Measurements from ENCODE around the gene TOP3B. TPM values are rescaled to one million over a fixed set of nuclear protein-coding genes. Genes with fewer than 3 reads are reported as not detected.

Gene TOP3B
- total and polyA plus RNA-seq, 9 of the 15 experiments (the other 6 are each of a cell fraction or from before 2014, with no cell fraction given) = 3.0 to 188 (median 112) TPM

DNA sequence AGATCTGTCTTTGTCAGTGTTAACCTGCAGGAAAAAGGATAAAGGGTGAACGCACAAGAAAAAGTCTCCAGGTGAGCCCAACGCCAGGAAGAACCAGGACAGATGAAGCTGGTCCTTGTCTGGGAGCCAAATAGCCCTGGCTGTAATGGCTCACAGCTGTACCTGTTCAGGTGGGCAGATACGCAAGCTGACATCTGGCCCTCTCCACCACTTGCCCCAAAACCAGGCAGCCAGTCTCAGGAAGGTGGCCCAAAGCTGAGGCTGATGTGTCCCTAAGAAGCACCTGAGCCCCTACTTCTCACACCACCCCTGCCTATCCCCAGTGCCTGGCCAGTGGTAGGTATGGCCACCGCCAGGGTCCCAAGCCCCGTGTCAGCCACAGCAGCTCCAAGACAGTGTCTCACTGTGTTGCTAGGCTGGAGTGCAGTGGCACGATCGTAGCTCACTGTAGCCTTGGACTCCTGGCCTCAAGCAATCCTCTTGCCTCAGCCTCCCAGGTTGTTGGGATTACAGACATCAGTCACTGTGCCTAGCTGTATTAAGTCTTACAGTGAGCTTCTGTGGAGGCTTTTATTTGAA, 14.8 kb downstream of the TOP3B start (continued):
- TF ChIP-seq, protein P1, sequence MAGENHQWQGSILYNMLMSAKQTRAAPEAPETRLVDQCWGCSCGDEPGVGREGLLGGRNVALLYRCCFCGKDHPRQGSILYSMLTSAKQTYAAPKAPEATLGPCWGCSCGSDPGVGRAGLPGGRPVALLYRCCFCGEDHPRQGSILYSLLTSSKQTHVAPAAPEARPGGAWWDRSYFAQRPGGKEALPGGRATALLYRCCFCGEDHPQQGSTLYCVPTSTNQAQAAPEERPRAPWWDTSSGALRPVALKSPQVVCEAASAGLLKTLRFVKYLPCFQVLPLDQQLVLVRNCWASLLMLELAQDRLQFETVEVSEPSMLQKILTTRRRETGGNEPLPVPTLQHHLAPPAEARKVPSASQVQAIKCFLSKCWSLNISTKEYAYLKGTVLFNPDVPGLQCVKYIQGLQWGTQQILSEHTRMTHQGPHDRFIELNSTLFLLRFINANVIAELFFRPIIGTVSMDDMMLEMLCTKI (IDR thresholded peaks at IDR 0.05; ENCODE audit: partially characterized antibody) = no peak
- TF ChIP-seq, protein P2, sequence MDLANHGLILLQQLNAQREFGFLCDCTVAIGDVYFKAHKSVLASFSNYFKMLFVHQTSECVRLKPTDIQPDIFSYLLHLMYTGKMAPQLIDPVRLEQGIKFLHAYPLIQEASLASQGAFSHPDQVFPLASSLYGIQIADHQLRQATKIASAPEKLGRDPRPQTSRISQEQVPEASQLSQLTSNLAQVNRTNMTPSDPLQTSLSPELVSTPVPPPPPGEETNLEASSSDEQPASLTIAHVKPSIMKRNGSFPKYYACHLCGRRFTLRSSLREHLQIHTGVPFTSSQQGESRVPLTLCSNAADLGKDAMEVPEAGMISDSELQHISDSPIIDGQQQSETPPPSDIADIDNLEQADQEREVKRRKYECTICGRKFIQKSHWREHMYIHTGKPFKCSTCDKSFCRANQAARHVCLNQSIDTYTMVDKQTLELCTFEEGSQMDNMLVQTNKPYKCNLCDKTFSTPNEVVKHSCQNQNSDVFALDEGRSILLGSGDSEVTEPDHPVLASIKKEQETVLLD (IDR thresholded peaks at IDR 0.05) = no peak
- TF ChIP-seq NBN (IDR thresholded peaks at IDR 0.05; ENCODE audit: low read depth) = no peak
- no peak for TF ChIP-seq FOXM1 (IDR thresholded peaks at IDR 0.05; ENCODE audit: low read depth)
- no peak for TF ChIP-seq FOXM1 (CRISPR knock-in tag; IDR thresholded peaks at IDR 0.05; ENCODE audit: low read depth)
- no peak for TF ChIP-seq BMI1 (IDR thresholded peaks at IDR 0.05; ENCODE audit: low read length)
- TF ChIP-seq POLR3G (IDR thresholded peaks at IDR 0.05; ENCODE audit: extremely low read depth, insufficient read length, insufficient replicate concordance) = no peak
- TF ChIP-seq, protein P3, sequence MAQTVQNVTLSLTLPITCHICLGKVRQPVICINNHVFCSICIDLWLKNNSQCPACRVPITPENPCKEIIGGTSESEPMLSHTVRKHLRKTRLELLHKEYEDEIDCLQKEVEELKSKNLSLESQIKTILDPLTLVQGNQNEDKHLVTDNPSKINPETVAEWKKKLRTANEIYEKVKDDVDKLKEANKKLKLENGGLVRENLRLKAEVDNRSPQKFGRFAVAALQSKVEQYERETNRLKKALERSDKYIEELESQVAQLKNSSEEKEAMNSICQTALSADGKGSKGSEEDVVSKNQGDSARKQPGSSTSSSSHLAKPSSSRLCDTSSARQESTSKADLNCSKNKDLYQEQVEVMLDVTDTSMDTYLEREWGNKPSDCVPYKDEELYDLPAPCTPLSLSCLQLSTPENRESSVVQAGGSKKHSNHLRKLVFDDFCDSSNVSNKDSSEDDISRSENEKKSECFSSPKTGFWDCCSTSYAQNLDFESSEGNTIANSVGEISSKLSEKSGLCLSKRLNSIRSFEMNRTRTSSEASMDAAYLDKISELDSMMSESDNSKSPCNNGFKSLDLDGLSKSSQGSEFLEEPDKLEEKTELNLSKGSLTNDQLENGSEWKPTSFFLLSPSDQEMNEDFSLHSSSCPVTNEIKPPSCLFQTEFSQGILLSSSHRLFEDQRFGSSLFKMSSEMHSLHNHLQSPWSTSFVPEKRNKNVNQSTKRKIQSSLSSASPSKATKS (CRISPR knock-in tag; IDR thresholded peaks at IDR 0.05) = no peak
- TF ChIP-seq FOXA3 (CRISPR knock-in tag; conservative IDR thresholded peaks at IDR 0.05 in 1 of 2, IDR thresholded peaks at IDR 0.05 in 1 of 2) = 0 out of 4 replicates have a peak, but pooled peaks of 1 of the 2 experiments have one; percentile 17
- TF ChIP-seq, protein P4, sequence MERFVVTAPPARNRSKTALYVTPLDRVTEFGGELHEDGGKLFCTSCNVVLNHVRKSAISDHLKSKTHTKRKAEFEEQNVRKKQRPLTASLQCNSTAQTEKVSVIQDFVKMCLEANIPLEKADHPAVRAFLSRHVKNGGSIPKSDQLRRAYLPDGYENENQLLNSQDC (CRISPR knock-in tag; IDR thresholded peaks at IDR 0.05) = no peak
- no peak for TF ChIP-seq LEF1 (IDR thresholded peaks at IDR 0.05)
- TF ChIP-seq, protein P5, sequence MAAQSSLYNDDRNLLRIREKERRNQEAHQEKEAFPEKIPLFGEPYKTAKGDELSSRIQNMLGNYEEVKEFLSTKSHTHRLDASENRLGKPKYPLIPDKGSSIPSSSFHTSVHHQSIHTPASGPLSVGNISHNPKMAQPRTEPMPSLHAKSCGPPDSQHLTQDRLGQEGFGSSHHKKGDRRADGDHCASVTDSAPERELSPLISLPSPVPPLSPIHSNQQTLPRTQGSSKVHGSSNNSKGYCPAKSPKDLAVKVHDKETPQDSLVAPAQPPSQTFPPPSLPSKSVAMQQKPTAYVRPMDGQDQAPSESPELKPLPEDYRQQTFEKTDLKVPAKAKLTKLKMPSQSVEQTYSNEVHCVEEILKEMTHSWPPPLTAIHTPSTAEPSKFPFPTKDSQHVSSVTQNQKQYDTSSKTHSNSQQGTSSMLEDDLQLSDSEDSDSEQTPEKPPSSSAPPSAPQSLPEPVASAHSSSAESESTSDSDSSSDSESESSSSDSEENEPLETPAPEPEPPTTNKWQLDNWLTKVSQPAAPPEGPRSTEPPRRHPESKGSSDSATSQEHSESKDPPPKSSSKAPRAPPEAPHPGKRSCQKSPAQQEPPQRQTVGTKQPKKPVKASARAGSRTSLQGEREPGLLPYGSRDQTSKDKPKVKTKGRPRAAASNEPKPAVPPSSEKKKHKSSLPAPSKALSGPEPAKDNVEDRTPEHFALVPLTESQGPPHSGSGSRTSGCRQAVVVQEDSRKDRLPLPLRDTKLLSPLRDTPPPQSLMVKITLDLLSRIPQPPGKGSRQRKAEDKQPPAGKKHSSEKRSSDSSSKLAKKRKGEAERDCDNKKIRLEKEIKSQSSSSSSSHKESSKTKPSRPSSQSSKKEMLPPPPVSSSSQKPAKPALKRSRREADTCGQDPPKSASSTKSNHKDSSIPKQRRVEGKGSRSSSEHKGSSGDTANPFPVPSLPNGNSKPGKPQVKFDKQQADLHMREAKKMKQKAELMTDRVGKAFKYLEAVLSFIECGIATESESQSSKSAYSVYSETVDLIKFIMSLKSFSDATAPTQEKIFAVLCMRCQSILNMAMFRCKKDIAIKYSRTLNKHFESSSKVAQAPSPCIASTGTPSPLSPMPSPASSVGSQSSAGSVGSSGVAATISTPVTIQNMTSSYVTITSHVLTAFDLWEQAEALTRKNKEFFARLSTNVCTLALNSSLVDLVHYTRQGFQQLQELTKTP (IDR thresholded peaks at IDR 0.05; ENCODE audit: low read depth in 1 of 2, partially characterized antibody in 2 of 2) = no peak
- no peak for TF ChIP-seq ZKSCAN1 (IDR thresholded peaks at IDR 0.05; ENCODE audit: low read depth, low read length)
- TF ChIP-seq, protein P6, sequence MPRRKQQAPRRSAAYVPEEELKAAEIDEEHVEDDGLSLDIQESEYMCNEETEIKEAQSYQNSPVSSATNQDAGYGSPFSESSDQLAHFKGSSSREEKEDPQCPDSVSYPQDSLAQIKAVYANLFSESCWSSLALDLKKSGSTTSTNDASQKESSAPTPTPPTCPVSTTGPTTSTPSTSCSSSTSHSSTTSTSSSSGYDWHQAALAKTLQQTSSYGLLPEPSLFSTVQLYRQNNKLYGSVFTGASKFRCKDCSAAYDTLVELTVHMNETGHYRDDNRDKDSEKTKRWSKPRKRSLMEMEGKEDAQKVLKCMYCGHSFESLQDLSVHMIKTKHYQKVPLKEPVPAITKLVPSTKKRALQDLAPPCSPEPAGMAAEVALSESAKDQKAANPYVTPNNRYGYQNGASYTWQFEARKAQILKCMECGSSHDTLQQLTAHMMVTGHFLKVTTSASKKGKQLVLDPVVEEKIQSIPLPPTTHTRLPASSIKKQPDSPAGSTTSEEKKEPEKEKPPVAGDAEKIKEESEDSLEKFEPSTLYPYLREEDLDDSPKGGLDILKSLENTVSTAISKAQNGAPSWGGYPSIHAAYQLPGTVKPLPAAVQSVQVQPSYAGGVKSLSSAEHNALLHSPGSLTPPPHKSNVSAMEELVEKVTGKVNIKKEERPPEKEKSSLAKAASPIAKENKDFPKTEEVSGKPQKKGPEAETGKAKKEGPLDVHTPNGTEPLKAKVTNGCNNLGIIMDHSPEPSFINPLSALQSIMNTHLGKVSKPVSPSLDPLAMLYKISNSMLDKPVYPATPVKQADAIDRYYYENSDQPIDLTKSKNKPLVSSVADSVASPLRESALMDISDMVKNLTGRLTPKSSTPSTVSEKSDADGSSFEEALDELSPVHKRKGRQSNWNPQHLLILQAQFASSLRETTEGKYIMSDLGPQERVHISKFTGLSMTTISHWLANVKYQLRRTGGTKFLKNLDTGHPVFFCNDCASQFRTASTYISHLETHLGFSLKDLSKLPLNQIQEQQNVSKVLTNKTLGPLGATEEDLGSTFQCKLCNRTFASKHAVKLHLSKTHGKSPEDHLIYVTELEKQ (CRISPR knock-in tag; IDR thresholded peaks at IDR 0.05) = no peak
